ENCODE measurements around the gene CFAP161. TPM values are rescaled to one million over a fixed set of nuclear protein-coding genes. Genes with fewer than 3 reads are reported as not detected.

Gene CFAP161
- total and polyA plus RNA-seq, 4 donors = 0.75 to 0.84 TPM; not detected in 2

GRCh38 chr15:81111018-81111417, 23.1 kb upstream of the CFAP161 start:
- no peak overlapping the region for H3K4me3 ChIP-seq (ENCODE audit: low read depth in 1 of 3, low read length in 3 of 3)
- no peaks in the 10 kb centered on the region for H3K27me3 ChIP-seq (ENCODE audit: control insufficient read depth in 4 of 4, insufficient read depth in 4 of 4, low read length in 3 of 4)
- H3K36me3 ChIP-seq (ENCODE audit: control insufficient read depth in 4 of 4, insufficient read depth in 3 of 4, low read depth in 1 of 4, low read length in 3 of 4) = no peaks in the 10 kb centered on the region
- WGBS = 79% methylated on average over 4 of the region's 4 CpGs
- H3K9me3 ChIP-seq (ENCODE audit: control insufficient read depth in 4 of 4, low read length in 3 of 4) = no peaks in the 10 kb centered on the region
- no peak for DNase-seq (ENCODE audit: low spot score)
- H3K27ac ChIP-seq (ENCODE audit: low read depth in 1 of 2, low read length in 2 of 2) = no peak overlapping the region
- TF ChIP-seq RXRA (IDR thresholded peaks at IDR 0.05) (no peak), TAF1 (conservative IDR thresholded peaks at IDR 0.05) (no peak), REST (IDR thresholded peaks at IDR 0.05) (no peak), ATF3 (IDR thresholded peaks at IDR 0.05) (no peak), SP1 (IDR thresholded peaks at IDR 0.05) (no peak), CTCF (IDR thresholded peaks at IDR 0.05; ENCODE audit: low read depth, low read length, missing input control) (no peak), HNF4A (conservative IDR thresholded peaks at IDR 0.05) (no peak), MAX (IDR thresholded peaks at IDR 0.05) (no peak), NR2F2 (IDR thresholded peaks at IDR 0.05) (no peak), HNF4G (IDR thresholded peaks at IDR 0.05) (no peak)
- no peak overlapping the region for H3K9ac ChIP-seq (ENCODE audit: low read depth in 1 of 2, low read length in 2 of 2)
- H3K4me1 ChIP-seq (ENCODE audit: control insufficient read depth in 4 of 4, insufficient read depth in 4 of 4, low read length in 3 of 4) = peaks cover 2 to 12% (median 4%) of the 10 kb centered on the region in 4 donors

- Histone ChIP-seq H3K36me3 (ENCODE audit: control insufficient read depth in 4 of 4, insufficient read depth in 3 of 4, low read depth in 1 of 4, low read length in 3 of 4) (no peaks in the 10 kb centered on the region), H3K4me3 (ENCODE audit: low read depth in 1 of 3, low read length in 3 of 3) (no peak overlapping the region), H3K9me3 (ENCODE audit: control insufficient read depth in 4 of 4, low read length in 3 of 4) (no peaks in the 10 kb centered on the region), H3K4me1 (ENCODE audit: control insufficient read depth in 4 of 4, insufficient read depth in 4 of 4, low read length in 3 of 4) (peaks cover 2 to 9% (median 4%) of the 10 kb centered on the region in 4 donors), H3K27me3 (ENCODE audit: control insufficient read depth in 4 of 4, insufficient read depth in 4 of 4, low read length in 3 of 4) (no peaks in the 10 kb centered on the region), H3K9ac (ENCODE audit: low read depth in 1 of 2, low read length in 2 of 2) (no peak overlapping the region), H3K27ac (ENCODE audit: low read depth in 1 of 2, low read length in 2 of 2) (no peak overlapping the region)
- TF ChIP-seq REST (IDR thresholded peaks at IDR 0.05) (no peak), FOXA1 (IDR thresholded peaks at IDR 0.05) (no peak), JUND (IDR thresholded peaks at IDR 0.05) (no peak), TAF1 (conservative IDR thresholded peaks at IDR 0.05) (no peak), NR2F2 (IDR thresholded peaks at IDR 0.05) (no peak), FOXA2 (IDR thresholded peaks at IDR 0.05) (no peak), RXRA (IDR thresholded peaks at IDR 0.05) (no peak), SP1 (IDR thresholded peaks at IDR 0.05) (no peak), HNF4A (conservative IDR thresholded peaks at IDR 0.05) (no peak), RAD21 (IDR thresholded peaks at IDR 0.05) (no peak), YY1 (IDR thresholded peaks at IDR 0.05) (no peak), GABPA (IDR thresholded peaks at IDR 0.05 in 1 of 2, conservative IDR thresholded peaks at IDR 0.05 in 1 of 2) (no peak), MAX (IDR thresholded peaks at IDR 0.05) (no peak), EGR1 (IDR thresholded peaks at IDR 0.05; ENCODE audit: low read depth in 2 of 2) (no peak), ATF3 (IDR thresholded peaks at IDR 0.05) (no peak)
- DNase-seq (ENCODE audit: low spot score) = no peak
- WGBS = 84% methylated on average over 6 of the region's 6 CpGs
Observed at GRCh38 chr15:81111510-81112470, 22.3 kb upstream of the CFAP161 start.

Measured in liver (tissue), 9 donors.